GM12864 (cell line): ENCODE data around the gene SLC13A5.
"Not testable (repeated sequence)": the region's sequence is repeated elsewhere in the genome, so short reads cannot be mapped to it uniquely, and the experiment has no call there.

ENCODE experiments used
- DNase-seq: peaks from one replicate; pipeline ENCODE4 v3.0.0-alpha.2; 2011; ENCODE audit warnings: low read depth
- H3K4me3 ChIP-seq: 2 replicates; pipeline ENCODE4 v1.5.1; 2011; ENCODE audit warnings: mild to moderate bottlenecking, low read depth, low read length, control low read depth
- TF ChIP-seq, protein P1 (sequence below): IDR thresholded peaks from 2 replicates; pipeline ENCODE4 v1.5.1; 2011; ENCODE audit warnings: low read depth, mild to moderate bottlenecking, moderate library complexity, low read length, control low read depth, inconsistent platforms; ENCODE audit errors: missing control alignments

SLC13A5 gene

DNA sequence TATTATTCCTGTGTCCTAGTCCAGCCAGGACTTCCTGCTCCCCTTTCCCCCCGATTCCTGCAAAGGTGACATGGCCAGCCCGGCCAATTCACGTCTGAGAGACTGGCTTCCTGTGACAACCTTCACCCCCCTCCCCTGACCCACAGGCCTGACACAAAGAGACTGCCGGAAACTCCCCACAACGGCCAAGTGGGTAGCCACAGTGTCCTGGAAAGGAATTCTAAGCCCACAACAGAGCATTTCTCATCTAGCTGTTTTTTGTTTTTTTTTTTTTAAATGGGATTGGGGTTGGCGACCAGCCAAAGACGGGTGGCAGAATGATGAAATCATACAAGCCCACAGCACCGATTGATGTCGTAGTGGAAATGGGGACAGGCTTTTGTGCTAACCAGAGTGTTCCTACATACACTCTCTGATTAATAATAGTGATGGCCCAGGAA lies 39.9 kb upstream of the SLC13A5 start:
- DNase-seq, result no peak
- TF ChIP-seq, protein P1, sequence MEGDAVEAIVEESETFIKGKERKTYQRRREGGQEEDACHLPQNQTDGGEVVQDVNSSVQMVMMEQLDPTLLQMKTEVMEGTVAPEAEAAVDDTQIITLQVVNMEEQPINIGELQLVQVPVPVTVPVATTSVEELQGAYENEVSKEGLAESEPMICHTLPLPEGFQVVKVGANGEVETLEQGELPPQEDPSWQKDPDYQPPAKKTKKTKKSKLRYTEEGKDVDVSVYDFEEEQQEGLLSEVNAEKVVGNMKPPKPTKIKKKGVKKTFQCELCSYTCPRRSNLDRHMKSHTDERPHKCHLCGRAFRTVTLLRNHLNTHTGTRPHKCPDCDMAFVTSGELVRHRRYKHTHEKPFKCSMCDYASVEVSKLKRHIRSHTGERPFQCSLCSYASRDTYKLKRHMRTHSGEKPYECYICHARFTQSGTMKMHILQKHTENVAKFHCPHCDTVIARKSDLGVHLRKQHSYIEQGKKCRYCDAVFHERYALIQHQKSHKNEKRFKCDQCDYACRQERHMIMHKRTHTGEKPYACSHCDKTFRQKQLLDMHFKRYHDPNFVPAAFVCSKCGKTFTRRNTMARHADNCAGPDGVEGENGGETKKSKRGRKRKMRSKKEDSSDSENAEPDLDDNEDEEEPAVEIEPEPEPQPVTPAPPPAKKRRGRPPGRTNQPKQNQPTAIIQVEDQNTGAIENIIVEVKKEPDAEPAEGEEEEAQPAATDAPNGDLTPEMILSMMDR, result no peak
- H3K4me3 ChIP-seq, result no peak overlapping the region

DNA sequence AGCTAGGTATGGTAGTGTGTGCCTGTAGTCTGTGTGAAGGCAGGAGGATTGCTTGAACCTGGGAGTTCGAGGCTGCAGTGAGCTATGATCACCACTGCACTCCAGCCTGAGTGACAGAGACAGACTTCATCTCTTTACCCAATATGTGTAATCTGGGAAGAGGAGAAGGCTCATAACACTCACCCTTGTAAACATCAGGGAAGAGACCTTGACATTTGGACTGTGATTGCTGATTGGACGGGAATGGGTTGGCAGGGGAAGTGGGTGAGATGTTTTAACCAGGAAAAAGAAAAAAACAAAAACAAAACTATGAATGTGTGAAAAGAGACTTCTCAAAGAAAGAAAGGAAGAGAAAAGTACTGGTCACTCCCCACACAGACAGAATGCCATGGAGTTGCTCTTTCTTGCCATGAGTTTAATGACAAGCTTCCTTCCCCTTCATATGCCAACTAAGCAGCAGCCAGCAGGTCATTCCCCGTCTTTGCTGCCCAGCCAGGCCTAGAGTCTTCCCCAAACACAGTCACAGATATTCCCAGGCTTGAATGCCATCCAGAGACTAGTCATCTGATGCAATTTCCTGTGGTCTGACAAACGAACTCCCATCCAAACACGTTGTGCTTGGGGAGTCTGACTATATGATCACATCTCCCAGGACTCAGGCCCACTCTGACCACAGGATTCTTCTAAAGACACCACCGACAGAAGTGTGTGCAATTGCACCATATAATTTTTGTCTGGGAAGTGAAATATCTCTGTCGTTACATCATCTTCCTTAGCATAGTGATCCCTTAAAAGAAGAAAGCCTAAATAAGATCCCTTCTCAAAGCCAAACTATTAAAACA lies 39.1 kb upstream of the SLC13A5 start:
- no peak for DNase-seq
- TF ChIP-seq, protein P1, result no peak
- no peak overlapping the region for H3K4me3 ChIP-seq

- TF ChIP-seq, protein P1, result no peak
- no peak overlapping the region for H3K4me3 ChIP-seq
- no peak for DNase-seq
Observed at GRCh38 chr17:6749519-6749918, 36.4 kb upstream of the SLC13A5 start.

DNA sequence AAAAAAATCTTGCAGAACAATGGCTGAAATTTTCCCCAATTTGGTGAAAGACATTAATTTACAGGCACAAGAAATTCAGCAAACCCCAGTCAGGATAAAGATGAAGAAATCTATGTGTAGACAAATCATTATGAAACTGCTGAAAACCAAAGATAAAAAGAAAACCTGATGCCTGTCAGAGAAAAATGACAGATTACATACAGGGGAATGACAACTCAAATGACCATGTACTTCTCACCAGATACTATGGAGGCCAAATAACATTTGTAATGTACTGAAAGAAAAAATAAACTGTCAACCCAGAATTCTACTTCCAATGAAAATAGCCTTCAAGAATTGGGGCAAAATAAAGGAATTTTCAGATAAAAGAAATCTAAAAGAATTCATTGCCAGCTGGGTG lies 35.4 kb upstream of the SLC13A5 start:
- TF ChIP-seq, protein P1, result no peak
- DNase-seq, result no peak
- no peak overlapping the region for H3K4me3 ChIP-seq

GRCh38 chr17:6746665-6747064 lies 33.5 kb upstream of the SLC13A5 start:
- not testable (repeated sequence) for H3K4me3 ChIP-seq

DNA sequence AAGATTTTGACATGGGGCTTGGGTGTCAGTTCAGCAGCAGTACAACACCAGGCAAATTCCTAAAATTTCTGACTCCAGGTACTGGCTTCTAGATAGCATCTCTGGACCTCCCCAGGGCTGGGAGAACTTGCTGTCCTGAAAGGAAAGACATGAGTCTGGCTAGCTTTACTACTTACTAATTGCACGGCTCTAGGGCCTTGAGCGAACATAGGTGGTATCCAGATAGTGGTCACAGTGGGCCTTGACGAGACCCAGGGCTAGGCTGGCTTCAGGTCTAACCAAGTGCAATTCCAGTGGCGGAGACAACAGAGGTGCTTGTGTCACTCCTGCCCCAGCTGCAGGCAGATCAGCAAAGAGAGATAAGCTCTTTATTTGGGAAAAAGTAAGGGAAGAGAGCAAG lies 16.4 kb upstream of the SLC13A5 start:
- TF ChIP-seq, protein P1, result no peak
- H3K4me3 ChIP-seq, result no peak overlapping the region
- DNase-seq, result no peak

More at GRCh38 chr17:6746665-6747064, 33.5 kb upstream of the SLC13A5 start:
- not testable (repeated sequence) for DNase-seq

- TF ChIP-seq, protein P1, result no peak
- no peak overlapping the region for H3K4me3 ChIP-seq
- DNase-seq, result no peak
Observed at GRCh38 chr17:6724009-6724408, 10.8 kb upstream of the SLC13A5 start.
